H9 (cell line): Measurements from ENCODE around the gene LRP1B. TPM values are rescaled to one million over a fixed set of nuclear protein-coding genes. Genes with fewer than 3 reads are reported as not detected.

Experiments used
- DNase-seq: peaks from one replicate; pipeline ENCODE4 v3.0.0-alpha.2; 2017
- H2AFZ ChIP-seq: one replicate; pipeline ENCODE4 v1.6.1; 2013; ENCODE audit warnings: mild to moderate bottlenecking, low read length, control low read depth, moderate library complexity
- H2AK5ac ChIP-seq: 2 replicates; pipeline ENCODE4 v1.6.1; 2013; ENCODE audit warnings: low read length, control low read depth, mixed read lengths; ENCODE audit not compliant: insufficient read length
- H2BK120ac ChIP-seq: one replicate; pipeline ENCODE4 v1.6.1; 2013; ENCODE audit warnings: low read depth, mild to moderate bottlenecking, low read length, control low read depth, inconsistent platforms; ENCODE audit not compliant: poor library complexity, severe bottlenecking
- H2BK12ac ChIP-seq: 2 replicates; pipeline ENCODE4 v1.6.1; 2013; ENCODE audit warnings: low read length, control low read depth, mixed read lengths, low read depth; ENCODE audit not compliant: insufficient read length
- H2BK15ac ChIP-seq: 2 replicates; pipeline ENCODE4 v1.6.1; 2013; ENCODE audit warnings: low read depth, low read length, control low read depth
- H2BK20ac ChIP-seq: one replicate; pipeline ENCODE4 v1.6.1; 2013; ENCODE audit warnings: low read depth, mild to moderate bottlenecking, low read length, control low read depth, inconsistent platforms; ENCODE audit not compliant: poor library complexity, severe bottlenecking
- H2BK5ac ChIP-seq: 2 replicates; pipeline ENCODE4 v1.6.1; 2013; ENCODE audit warnings: low read length, control low read depth, mixed read lengths; ENCODE audit not compliant: insufficient read length
- H3K14ac ChIP-seq: 2 replicates; pipeline ENCODE4 v1.6.1; 2013; ENCODE audit warnings: low read length, control low read depth; ENCODE audit not compliant: insufficient read depth
- H3K18ac ChIP-seq: 2 replicates; pipeline ENCODE4 v1.6.1; 2013; ENCODE audit warnings: low read depth, mild to moderate bottlenecking, mixed read lengths, low read length, control low read depth; ENCODE audit not compliant: insufficient read length
- H3K23ac ChIP-seq: 2 replicates; pipeline ENCODE4 v1.6.1; 2013; ENCODE audit warnings: low read length, control low read depth, mixed read lengths, low read depth; ENCODE audit not compliant: insufficient read length
- H3K23me2 ChIP-seq: 2 replicates; pipeline ENCODE4 v1.6.1; 2013; ENCODE audit warnings: low read depth, mild to moderate bottlenecking, mixed read lengths, low read length, control low read depth; ENCODE audit not compliant: insufficient read length, poor library complexity, severe bottlenecking
- H3K27ac ChIP-seq: 2 replicates; pipeline ENCODE4 v1.5.1; 2013; ENCODE audit warnings: low read length, control low read depth, mixed read lengths, low read depth; ENCODE audit not compliant: insufficient read length
- H3K27me3 ChIP-seq: 2 replicates; pipeline ENCODE4 v1.6.1; 2013; ENCODE audit warnings: low read length, control low read depth, inconsistent platforms; ENCODE audit not compliant: insufficient read depth
- H3K4ac ChIP-seq: 2 replicates; pipeline ENCODE4 v1.6.1; 2013; ENCODE audit warnings: low read depth, mild to moderate bottlenecking, control low read depth, inconsistent platforms, low read length, moderate library complexity
- H3K4me1 ChIP-seq: 2 replicates; pipeline ENCODE4 v1.6.1; 2013; ENCODE audit warnings: low read length, control low read depth, inconsistent platforms; ENCODE audit not compliant: insufficient read depth
- H3K4me2 ChIP-seq: 2 replicates; pipeline ENCODE4 v1.6.1; 2013; ENCODE audit warnings: low read length, control low read depth, mixed read lengths; ENCODE audit not compliant: insufficient read length, insufficient read depth
- H3K56ac ChIP-seq: 2 replicates; pipeline ENCODE4 v1.6.1; 2013; ENCODE audit warnings: low read depth, mild to moderate bottlenecking, mixed read lengths, low read length, control low read depth; ENCODE audit not compliant: insufficient read length
- H3K79me1 ChIP-seq: 2 replicates; pipeline ENCODE4 v1.6.1; 2013; ENCODE audit warnings: low read depth, mild to moderate bottlenecking, moderate library complexity, low read length, control low read depth, inconsistent platforms; ENCODE audit not compliant: insufficient read depth, poor library complexity, severe bottlenecking
- H3K79me2 ChIP-seq: 2 replicates; pipeline ENCODE4 v1.6.1; 2013; ENCODE audit warnings: low read length, control low read depth, inconsistent platforms; ENCODE audit not compliant: insufficient read depth
- H3K9ac ChIP-seq: 2 replicates; pipeline ENCODE4 v1.6.1; 2013; ENCODE audit warnings: low read length, control low read depth, mixed read lengths; ENCODE audit not compliant: insufficient read length; ENCODE audit errors: extremely low read depth
- H3K9me3 ChIP-seq: one replicate; pipeline ENCODE4 v1.6.1; 2013; ENCODE audit warnings: low read depth, low read length, inconsistent platforms; ENCODE audit not compliant: control insufficient read depth
- H3T11ph ChIP-seq: one replicate; pipeline ENCODE4 v1.6.1; 2013; ENCODE audit warnings: mild to moderate bottlenecking, low read length, control low read depth, inconsistent platforms
- H4K20me1 ChIP-seq: one replicate; pipeline ENCODE4 v1.6.1; 2013; ENCODE audit not compliant: control insufficient read depth, insufficient read length, insufficient read depth
- H4K5ac ChIP-seq: 2 replicates; pipeline ENCODE4 v1.6.1; 2013; ENCODE audit warnings: low read depth, mild to moderate bottlenecking, mixed read lengths, low read length, control low read depth; ENCODE audit not compliant: insufficient read length
- H4K8ac ChIP-seq: replicated peaks from 2 replicates; pipeline ENCODE4 v1.6.1; 2013; ENCODE audit warnings: low read length, control low read depth, mixed read lengths, low read depth; ENCODE audit not compliant: insufficient read length
- H4K91ac ChIP-seq: 2 replicates; pipeline ENCODE4 v1.6.1; 2013; ENCODE audit warnings: low read depth, mild to moderate bottlenecking, moderate library complexity, mixed read lengths, low read length, control low read depth; ENCODE audit not compliant: insufficient read length
- H3K27ac Mint-ChIP-seq, 3 experiments: 2 replicates in 2 of 3; 3 replicates in 1 of 3; pipeline ENCODE4 v1.8.0; 2020 to 2021; ENCODE audit warnings: mixed read lengths in 3 of 3, mild to moderate bottlenecking in 1 of 3, moderate library complexity in 1 of 3
- H3K27me3 Mint-ChIP-seq: 2 replicates; pipeline ENCODE4 v1.8.0; 2021; ENCODE audit warnings: low read depth, mild to moderate bottlenecking, moderate library complexity, mixed read lengths
- H3K36me3 Mint-ChIP-seq, 3 experiments: 2 replicates in 2 of 3; 3 replicates in 1 of 3; pipeline ENCODE4 v1.8.0; 2020 to 2021; ENCODE audit warnings: low read depth in 3 of 3, mixed read lengths in 3 of 3; ENCODE audit not compliant: insufficient read depth in 1 of 3
- H3K4me1 Mint-ChIP-seq, 2 experiments: 2 replicates each; pipeline ENCODE4 v1.8.0; 2020; ENCODE audit warnings: mixed read lengths in 2 of 2
- H3K4me3 Mint-ChIP-seq, 2 experiments: 2 replicates in 1 of 2; 3 replicates in 1 of 2; pipeline ENCODE4 v1.8.0; 2020 to 2021; ENCODE audit warnings: mild to moderate bottlenecking in 2 of 2, mixed read lengths in 2 of 2, moderate library complexity in 1 of 2
- H3K9me3 Mint-ChIP-seq, 2 experiments: 2 replicates in 1 of 2; 3 replicates in 1 of 2; pipeline ENCODE4 v1.8.0; 2020; ENCODE audit warnings: mild to moderate bottlenecking in 2 of 2, mixed read lengths in 2 of 2, moderate library complexity in 1 of 2
- WGBS: extraction: QIAGEN DNeasy Blood & Tissue Kit; methylation state at CpG from one replicate; pipeline ENCODE4 v1.1.7; 2013; ENCODE audit warnings: missing lambda C conversion rate, low lambda C conversion rate, mixed read lengths; ENCODE audit not compliant: insufficient read length; ENCODE audit errors: extremely low coverage; 5-methylcytosine and 5-hydroxymethylcytosine counted together
- total RNA-seq: library from RNA; stranded (reverse); gene quantifications from 2 replicates; pipeline ENCODE4 v1.2.1, GENCODE V29; 2021
- TF ChIP-seq, protein P1 (sequence below): fragments of 200-600 bp; sonication (generic); conservative IDR thresholded peaks from 3 replicates; pipeline ENCODE4 v1.8.0; 2021; ENCODE audit warnings: antibody characterized with exemption, mild to moderate bottlenecking

The LRP1B gene
- total RNA-seq, 1 experiment from 2014 or later: not detected

DNA sequence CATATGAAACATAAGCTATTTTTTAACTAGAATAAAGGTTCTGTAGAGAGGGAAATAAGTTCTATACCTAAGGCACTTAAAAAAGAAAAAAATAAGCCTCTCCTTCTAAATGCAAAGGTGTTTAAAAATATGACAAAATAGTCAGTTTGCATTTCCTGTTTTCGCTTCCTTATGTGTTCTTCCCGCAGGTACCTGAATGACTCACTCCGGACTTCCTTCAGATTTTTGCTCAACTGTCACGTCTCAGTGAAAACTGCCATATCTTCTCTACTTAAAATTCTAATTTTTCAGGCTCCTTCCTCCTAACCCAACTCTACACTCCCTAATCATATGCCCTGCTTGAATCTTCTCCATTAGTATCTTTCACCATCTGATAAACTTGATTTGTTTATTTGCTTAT lies 1333.1 kb downstream of the LRP1B start:
- H3K27me3 ChIP-seq: no peaks in the 10 kb centered on the region; the same call in 1 of the 2 replicates
- H4K5ac ChIP-seq: no peak overlapping the region
- no peaks in the 10 kb centered on the region for H3K9me3 ChIP-seq
- no peaks in the 10 kb centered on the region for H3K79me2 ChIP-seq
- no peaks in the 10 kb centered on the region for H3K23me2 ChIP-seq
- H3K23ac ChIP-seq: no peak overlapping the region
- no peak overlapping the region for H2BK12ac ChIP-seq
- H4K91ac ChIP-seq: no peak overlapping the region
- no CpG with 5 or more reads among the region's 4 CpGs for WGBS
- DNase-seq: no peak
- H3K27me3 Mint-ChIP-seq: no peaks in the 10 kb centered on the region
- H2AFZ ChIP-seq: no peak overlapping the region
- no peak overlapping the region for H3K27ac ChIP-seq
- no peaks in the 10 kb centered on the region; a peak in 1 of 7 replicates for H3K36me3 Mint-ChIP-seq
- no peak overlapping the region for H2BK120ac ChIP-seq
- no peak overlapping the region for H3K4ac ChIP-seq
- no peak overlapping the region for H4K8ac ChIP-seq
- H3K14ac ChIP-seq: no peak overlapping the region
- H3K56ac ChIP-seq: no peak overlapping the region
- no peak overlapping the region for H2BK5ac ChIP-seq
- H3K4me1 Mint-ChIP-seq: peaks cover 0 to 3% of the 10 kb centered on the region in 2 experiments; a peak in 2 of 4 replicates
- TF ChIP-seq, protein P1, sequence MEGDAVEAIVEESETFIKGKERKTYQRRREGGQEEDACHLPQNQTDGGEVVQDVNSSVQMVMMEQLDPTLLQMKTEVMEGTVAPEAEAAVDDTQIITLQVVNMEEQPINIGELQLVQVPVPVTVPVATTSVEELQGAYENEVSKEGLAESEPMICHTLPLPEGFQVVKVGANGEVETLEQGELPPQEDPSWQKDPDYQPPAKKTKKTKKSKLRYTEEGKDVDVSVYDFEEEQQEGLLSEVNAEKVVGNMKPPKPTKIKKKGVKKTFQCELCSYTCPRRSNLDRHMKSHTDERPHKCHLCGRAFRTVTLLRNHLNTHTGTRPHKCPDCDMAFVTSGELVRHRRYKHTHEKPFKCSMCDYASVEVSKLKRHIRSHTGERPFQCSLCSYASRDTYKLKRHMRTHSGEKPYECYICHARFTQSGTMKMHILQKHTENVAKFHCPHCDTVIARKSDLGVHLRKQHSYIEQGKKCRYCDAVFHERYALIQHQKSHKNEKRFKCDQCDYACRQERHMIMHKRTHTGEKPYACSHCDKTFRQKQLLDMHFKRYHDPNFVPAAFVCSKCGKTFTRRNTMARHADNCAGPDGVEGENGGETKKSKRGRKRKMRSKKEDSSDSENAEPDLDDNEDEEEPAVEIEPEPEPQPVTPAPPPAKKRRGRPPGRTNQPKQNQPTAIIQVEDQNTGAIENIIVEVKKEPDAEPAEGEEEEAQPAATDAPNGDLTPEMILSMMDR: no peak
- no peak overlapping the region for H3K9ac ChIP-seq
- H3K27ac Mint-ChIP-seq: peak overlapping the region in 2 of 3 experiments; percentile 14 to 15; a peak in 2 of 7 replicates
- no peaks in the 10 kb centered on the region for H3K4me1 ChIP-seq
- H2BK15ac ChIP-seq: no peak overlapping the region
- H3T11ph ChIP-seq: no peak overlapping the region
- no peak overlapping the region for H3K4me2 ChIP-seq
- H2BK20ac ChIP-seq: no peak overlapping the region
- no peak overlapping the region for H3K4me3 Mint-ChIP-seq
- H3K18ac ChIP-seq: no peak overlapping the region
- no peak overlapping the region for H2AK5ac ChIP-seq
- H4K20me1 ChIP-seq: no peaks in the 10 kb centered on the region
- 0 out of 5 replicates have a peak, but pooled peaks cover 0 to 2% of the 10 kb centered on the region in 2 experiments for H3K9me3 Mint-ChIP-seq
- H3K79me1 ChIP-seq: no peaks in the 10 kb centered on the region
